ACHN (cell line): ENCODE measurements around the gene PLPP1.

Experiments
- DNase-seq: peaks from one replicate; pipeline ENCODE4 v3.0.0-alpha.2; 2015
- in situ Hi-C: cut with HindIII; loops from 2 replicates; pipeline ENCODE4 v1.10.0; 2017; ENCODE audit warnings: low sequenced_read_pairs, low pct_ligation_motif_present, low pct_unique_long_range_greater_than_20kb

The PLPP1 gene

GRCh38 chr5:55387865-55388264, 146.9 kb downstream of the PLPP1 start:
- in situ Hi-C loops: no loop called here
- DNase-seq: no peak

GRCh38 chr5:55386356-55386755, 148.4 kb downstream of the PLPP1 start:
- in situ Hi-C loops: no loop called here
- DNase-seq: no peak

GRCh38 chr5:55385846-55386245, 148.9 kb downstream of the PLPP1 start:
- no peak for DNase-seq
- in situ Hi-C loops: no loop called here

GRCh38 chr5:55385227-55385626, 149.5 kb downstream of the PLPP1 start:
- no peak for DNase-seq
- in situ Hi-C loops: no loop called here

GRCh38 chr5:55384072-55384471, 150.7 kb downstream of the PLPP1 start:
- DNase-seq: no peak
- in situ Hi-C loops: no loop called here

- no peak for DNase-seq
- in situ Hi-C loops: no loop called here
Measured at GRCh38 chr5:55383254-55383653, 151.5 kb downstream of the PLPP1 start.

- in situ Hi-C loops: no loop called here
- DNase-seq: no peak
Measured at GRCh38 chr5:55377810-55378209, 157.0 kb downstream of the PLPP1 start.
